ENCODE data around the gene TMEM30B. TPM values are rescaled to one million over a fixed set of nuclear protein-coding genes. Genes with fewer than 3 reads are reported as not detected.
A peak's percentile ranks its signal among the peaks of the same experiment; 100 is the strongest.

Gene TMEM30B
- total RNA-seq, 1 donor from 2014 or later: 0.20 TPM

DNA sequence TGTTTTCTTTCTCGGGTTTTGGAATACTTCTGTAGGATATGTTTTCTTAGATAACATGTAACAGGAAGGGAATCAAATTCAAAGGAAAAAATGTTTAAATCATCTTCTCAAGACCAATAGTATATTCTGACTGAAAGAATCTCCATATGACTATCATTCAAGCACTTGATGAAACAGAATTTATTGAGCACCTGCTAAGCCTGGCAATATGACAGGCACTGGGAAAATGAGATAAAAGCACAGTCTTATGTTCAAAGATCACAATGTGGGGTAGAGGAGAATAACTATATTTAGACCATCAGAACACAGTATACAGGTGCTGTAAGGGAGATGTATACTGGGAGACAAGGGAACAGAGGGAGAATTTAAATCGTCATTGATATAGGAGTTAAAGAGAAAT lies 19.1 kb upstream of the TMEM30B start:
- DNase-seq (ENCODE audit: low read depth in 2 of 2): peak in 1 of 2 donors; percentile 5

DNA sequence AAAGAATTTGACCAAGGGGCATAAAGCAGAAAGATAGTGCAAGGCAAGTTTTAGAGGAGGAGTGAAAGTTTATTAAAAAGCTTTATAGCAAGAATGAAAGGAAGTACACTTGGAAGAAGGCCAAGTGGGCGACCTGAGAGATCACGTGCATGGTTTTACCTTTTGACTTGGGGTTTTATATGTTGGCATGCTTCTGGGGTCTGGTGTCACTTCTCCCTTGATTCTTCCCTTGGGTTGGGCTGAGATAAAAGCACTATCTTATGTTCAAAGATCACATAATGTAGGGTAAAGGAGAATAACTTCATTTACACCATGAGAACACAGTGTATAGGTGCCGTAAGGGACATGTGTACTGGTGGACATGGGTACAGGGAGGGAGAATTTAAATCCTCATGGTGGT lies 17.7 kb upstream of the TMEM30B start:
- peak in 1 of 2 donors; percentile 41 for DNase-seq (ENCODE audit: low read depth in 2 of 2)

DNA sequence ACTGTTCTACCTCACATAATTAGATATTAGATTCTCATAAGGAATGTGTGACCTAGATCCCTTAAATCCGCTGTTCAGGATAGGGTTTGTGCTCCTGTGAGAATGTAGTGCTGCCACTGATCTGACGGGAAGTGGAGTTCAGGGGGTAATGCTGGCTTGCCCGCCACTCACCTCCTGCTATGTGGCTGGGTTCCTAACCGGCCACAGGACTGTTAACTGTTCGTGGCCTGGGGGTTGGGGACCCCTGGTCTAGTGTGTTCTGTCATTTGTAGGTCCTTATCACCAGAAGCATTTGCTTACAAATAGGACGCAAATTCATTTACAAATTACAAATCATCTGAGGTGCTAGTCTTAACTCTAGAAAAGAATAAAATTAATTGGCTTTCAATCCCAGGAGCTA lies 16.4 kb upstream of the TMEM30B start:
- DNase-seq (ENCODE audit: low read depth in 2 of 2): no peak

DNA sequence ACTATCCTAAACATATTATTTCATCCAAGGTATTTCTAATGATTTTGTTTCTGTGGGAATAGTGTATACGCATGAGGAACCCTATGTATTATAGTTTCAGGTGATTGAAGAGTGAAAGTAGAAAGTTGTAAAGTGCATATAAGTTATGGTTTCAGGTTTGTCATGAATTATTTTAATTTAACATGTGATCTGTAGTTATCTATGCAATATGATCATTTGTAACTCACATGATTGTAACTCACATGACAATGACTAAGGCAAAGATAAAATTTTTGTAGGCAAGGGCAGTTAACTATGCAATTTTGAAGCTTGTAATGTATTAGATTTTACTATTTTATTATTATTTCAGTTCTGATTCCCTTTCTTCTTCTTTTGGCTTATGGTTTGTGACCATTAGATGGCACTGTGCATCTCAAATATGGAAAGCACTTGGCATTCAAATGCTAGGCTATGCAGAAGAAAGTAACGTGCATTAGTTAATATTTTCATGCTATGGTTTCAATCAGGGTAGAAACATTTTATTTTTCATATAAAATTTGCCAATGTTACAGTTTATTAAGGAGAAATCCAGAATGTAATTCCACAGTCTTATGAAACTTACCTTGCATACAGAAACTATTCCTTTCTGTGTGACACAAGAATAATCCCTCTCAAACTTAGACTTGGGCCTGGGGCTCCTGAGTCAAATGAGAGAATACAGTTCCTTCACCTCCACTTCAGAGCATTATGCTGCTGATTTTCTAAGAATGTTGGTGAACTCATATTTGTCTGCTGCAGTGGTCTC lies 15.8 kb upstream of the TMEM30B start:
- peak; percentile 77 to 83 for DNase-seq (ENCODE audit: low read depth in 2 of 2)

DNA sequence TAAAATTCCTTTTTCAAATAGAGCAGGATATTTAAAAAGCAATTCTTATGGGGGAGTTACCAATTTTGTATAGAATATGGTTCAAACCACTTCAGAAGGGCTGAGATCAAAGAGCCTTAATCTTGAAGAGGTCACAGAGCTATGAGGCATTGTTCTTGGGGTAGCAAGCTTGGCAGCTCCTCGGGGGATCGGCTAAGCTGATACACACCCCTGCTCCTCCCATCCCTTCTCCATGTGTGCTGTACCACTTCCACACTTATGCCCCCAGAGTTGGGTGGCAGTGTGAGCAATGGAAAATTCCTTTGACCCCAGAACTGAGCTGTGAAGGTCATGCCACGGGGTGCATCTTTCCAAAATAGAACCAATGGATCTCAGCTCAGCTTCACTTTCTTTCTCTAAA lies 15.0 kb upstream of the TMEM30B start:
- no peak for DNase-seq (ENCODE audit: low read depth in 2 of 2)

DNA sequence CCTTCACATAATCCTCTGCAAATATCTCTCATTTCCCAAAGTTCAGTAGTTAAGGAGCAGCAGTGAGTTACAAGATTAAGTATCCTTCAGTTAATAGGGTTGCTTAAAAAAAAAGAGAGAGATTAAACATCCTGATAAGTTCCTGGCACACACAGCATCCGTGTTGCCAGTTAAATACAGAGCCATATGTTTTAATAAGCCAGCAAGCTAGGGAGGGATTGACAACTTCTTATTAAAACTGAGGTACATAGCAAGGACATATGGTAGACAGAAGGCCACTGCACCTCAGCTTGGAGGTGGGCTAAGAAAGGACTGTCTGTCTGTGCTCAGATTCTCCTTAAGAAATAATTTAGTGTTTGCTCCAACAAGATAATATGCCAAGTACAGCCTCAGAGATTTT lies 9.6 kb upstream of the TMEM30B start:
- DNase-seq (ENCODE audit: low read depth in 2 of 2): no peak

DNA sequence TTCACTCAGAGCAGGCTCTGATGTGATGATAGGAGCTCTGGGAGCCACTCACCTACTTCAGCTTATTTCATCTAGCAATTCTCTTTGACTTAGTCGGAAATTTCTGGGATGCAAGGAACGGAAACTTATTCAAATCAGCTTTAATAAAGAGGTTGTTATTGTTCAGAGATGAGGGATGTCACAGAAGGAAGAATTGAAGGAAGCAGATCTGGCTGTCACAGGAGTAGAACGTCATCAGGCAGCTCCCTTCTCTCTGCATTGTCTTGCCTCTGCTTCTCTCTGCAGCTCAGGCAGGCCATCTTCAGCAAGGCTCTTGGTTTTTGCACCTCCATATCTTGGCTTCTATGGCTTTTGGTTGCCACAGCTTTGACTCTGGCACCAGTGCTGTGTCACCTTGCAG lies 7.6 kb upstream of the TMEM30B start:
- DNase-seq (ENCODE audit: low read depth in 2 of 2): peak in 1 of 2 donors; percentile 46

DNA sequence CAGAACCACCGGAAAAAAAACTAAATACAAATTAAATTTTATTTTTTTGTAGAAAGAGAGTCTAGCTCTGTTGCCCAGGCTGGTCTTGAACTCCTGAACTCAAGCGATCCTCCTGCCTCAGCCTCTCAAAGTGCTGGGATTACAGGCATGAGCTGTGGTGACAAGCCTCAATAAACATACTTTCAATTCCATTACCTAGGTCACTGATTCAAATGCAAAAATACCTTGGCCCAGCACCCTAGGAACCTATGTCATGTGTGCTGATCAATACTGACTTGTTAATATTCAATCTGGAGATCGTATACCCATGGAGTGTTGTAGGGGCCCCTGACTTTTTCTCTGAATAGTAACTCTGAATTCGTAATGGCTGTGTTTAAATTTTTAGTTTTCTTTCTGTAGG lies 7.1 kb upstream of the TMEM30B start:
- DNase-seq (ENCODE audit: low read depth in 2 of 2): no peak

DNA sequence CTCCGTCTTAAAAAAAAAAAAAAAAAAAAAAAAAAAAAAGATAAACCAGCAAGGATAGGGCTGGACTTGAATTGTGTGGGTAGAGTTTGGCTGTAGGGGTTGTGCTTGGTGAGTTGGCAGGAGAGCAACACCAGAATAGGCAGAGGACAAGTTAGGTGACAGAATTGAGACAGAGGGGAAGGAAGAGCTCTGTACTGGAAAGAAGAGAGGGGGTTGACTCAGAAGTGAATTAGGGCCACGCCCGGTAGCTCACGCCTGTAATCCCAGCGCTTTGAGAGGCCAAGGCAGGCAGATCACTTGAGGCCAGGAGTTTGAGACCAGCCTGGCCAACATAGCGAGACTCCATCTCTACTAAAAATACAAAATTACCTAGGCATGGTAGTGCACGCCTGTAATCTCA lies 6.1 kb upstream of the TMEM30B start:
- no peak for DNase-seq (ENCODE audit: low read depth in 2 of 2)

DNA sequence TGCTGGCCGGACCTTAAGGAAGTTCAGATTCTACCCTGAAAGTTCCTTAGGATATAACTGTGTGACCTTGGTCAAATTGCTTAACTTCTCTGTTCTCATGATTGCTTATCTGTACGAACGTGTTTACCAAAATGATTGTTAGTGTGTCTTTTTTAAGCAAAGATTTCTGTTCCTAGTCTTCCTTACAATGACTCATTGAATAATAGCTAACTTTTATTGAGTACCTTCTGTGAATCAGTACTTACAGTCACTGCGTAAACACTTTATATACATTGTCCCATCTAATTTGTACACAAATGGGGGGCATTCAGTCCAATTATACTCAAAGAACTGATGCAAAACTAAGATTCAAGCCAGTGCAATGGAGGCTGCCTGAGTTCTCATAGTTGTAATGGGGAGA lies 4.2 kb upstream of the TMEM30B start:
- DNase-seq (ENCODE audit: low read depth in 2 of 2): no peak

DNA sequence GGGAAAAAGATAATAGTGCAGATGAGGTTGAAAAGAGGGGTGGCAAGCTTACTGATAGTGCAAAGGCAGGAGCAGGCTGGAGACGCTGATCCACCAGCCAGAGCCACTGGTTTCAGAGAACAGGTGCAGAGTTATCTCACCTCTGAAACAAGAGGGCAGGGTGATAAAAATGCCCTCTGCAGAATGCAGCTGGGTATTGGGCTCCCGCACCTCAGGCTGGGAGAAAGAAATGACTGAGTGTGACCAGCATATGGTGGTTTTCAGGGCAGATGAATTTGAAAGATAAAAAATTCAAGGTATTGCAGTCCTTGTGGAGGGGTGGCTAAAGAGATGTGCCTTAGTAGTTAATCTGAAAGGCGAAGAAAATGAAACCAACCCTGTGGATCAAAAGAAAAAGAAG lies 2.9 kb upstream of the TMEM30B start:
- no peak for DNase-seq (ENCODE audit: low read depth in 2 of 2)

DNA sequence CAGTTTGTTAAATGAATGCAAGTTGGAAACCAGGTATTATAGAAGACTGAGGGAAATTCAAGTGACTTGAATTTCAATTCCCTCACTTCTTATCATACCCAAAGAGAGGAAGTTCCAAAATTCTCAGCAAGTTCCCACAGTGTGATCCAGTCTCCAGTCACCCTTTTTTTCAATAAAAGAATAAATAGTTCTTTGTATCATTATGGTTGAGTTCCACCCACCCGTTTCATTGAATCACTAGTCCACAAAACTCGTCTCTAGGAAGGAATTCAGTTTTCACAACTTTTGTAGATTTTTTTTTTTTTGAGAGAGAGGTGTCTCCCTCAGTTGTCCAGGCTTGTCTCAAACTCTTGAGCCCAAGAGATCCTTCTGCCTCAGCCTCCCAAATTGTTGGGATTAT lies 1.6 kb upstream of the TMEM30B start:
- DNase-seq (ENCODE audit: low read depth in 2 of 2): no peak

DNA sequence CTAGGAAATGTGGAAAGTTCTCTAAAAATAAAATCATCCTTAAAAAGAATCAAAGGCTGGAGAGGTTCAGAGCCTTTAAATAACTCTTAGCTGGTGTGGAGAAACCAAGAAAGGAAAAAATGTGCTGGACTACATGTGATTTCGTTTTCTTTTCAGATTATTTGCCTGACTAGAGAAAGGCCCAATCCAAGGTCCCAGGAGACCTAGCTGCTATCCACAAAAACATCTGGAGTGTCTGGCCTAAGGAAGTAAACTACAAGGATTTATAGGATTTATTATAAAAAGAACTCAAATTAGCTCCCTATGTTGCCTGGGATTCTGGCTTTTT lies 774 bp upstream of the TMEM30B start:
- no peak for DNase-seq (ENCODE audit: low read depth in 2 of 2)

DNA sequence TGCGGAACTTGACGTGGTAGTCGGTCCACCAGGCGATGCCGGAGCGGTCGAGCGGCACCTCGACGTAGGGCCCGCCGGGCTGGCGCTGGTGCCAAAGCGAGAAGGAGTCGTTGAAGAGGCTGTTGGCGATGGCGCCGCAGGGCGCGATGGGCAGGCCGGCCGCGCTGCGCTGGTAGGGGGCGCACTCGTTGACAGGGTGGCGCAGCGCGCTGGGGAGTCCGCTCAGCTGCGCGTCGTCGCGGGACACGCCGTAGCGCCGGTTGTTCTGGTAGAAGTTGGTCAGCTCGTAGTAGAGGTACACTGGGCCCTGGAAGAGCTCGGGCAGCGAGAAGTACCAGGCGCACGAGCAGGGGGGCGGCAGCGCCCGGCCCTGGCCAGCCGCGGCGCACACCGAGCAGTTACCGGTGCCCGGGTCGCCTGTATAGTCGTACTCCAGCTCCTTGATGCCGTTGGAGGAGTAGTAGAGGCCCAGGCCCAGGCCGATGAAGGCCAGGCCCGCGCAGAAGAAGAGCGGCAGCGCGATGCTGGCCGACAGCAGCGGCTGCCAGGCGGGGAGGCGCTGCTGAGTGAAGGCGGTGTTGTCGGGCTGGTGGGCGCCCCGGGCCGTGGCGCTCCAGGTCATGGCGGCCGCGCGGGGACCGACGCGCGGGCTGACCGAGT lies 482 bp downstream of the TMEM30B start:
- DNase-seq (ENCODE audit: low read depth in 2 of 2): peak; percentile 83 to 87

DNA sequence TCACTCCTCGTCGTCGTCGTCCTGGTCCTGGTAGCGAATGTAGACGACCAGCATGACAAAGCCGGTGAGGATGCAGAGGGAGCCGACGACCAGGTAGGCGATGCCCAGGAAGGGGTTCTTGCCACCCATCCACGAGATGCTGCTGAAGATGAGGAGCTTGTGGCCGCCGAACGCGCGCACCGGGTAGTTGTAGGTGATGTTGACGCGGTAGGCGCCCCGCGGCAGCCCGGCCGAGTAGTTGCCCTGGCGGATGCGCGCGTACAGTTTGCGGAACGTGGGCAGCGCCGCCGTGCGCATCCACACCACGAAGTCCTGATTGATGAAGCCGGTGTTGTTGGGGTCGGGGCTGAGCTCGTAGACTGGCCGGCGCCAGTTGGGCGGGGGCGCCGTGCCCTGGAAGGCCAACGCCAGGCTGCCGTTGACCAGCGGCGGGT lies 1.0 kb downstream of the TMEM30B start:
- DNase-seq (ENCODE audit: low read depth in 2 of 2): peak in 1 of 2 donors; percentile 1

DNA sequence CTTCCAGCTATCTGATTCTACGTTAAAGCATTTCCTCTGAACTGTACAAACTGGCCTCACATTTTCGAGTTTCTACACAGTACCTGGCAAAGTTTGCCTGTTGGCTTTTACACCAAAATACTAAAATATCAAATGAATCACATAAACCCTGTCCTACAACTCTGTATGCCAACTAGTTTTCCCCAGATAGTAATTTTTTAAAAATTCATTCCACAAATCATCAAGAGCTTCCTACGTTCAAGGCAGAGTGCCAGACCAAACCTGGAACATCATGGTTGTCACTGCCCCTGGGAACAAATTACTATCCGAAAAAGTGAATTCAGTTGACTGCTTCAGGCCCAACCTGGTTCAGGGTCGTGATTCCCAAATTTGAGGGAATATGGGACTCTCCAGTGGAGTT lies 2.1 kb downstream of the TMEM30B start:
- peak in 1 of 2 donors; percentile 44 for DNase-seq (ENCODE audit: low read depth in 2 of 2)

DNA sequence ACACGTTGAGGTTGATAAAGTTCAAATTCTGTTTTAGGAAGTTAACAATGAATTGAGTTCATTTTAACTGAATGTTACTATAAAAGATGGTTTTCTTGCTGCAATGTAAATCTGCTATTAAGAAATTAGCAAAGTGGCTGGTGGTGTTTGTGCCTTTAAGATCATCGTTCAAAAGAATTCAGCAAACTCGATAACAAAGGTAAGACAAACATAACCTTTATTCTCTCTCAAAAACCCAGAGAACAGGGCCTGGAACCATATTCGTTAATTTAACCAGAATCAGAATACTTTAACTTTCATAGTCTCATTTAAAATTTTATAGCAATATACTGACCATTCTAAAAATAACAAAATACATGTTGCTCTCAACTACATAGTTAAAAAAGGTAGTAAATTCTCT lies 3.4 kb downstream of the TMEM30B start:
- no peak for DNase-seq (ENCODE audit: low read depth in 2 of 2)

DNA sequence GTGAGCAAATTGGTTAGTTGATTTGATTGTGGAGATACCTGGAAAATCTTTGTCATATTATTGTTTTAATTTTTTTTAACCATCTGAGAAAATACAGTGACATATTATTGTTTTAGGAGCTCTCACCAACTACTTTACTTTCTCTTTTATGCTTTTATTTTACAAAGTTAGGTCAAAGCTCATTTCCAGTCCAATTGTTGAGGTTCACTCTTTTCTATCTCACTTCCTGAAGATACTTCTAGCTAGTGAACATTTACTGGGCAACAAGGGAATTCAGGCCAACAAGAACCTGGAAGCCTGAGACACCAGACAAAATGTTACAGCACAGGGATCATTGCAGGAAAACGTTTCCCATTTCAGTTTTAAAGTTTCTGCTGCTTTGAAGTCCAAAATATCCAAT lies 3.9 kb downstream of the TMEM30B start:
- peak; percentile 36 to 82 for DNase-seq (ENCODE audit: low read depth in 2 of 2)

DNA sequence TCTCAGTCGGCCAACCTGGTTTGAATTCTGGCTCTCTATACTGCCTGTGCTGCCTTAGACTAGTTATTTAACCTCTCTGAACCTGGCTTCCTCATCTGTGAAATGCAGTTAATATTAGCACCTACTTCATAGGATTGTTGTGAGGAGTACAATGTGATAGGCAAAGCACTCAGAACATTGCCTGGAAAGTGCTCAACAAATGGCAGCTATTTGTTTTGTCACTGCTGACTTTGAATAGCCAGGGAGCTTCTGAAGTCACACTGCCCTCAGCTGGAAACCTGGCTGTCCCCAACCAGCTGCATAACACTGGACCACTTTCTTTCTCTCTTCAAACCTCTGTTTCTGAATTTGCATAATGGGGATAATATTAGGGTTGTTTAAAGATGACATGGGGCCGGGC lies 9.6 kb downstream of the TMEM30B start:
- DNase-seq (ENCODE audit: low read depth in 2 of 2): no peak

DNA sequence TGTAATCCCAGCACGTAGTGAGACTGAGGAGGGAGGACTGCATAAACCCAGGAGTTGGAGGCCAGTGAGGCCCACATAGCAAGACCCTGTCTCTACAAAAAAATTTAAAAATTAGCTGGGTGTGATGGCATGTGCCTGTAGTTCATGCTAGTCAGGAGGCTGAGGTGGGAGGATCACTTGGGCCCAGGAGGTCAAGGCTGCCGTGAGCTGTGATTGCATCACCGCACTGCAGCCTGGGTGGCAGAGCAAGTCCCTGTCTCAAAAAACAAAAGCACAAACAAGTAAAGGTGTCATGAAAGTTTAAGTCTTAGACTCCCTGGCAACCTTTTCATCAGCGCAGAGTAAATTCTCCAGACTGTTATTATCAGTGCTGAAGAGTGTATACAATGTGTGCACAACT lies 10.4 kb downstream of the TMEM30B start:
- DNase-seq (ENCODE audit: low read depth in 2 of 2): no peak

DNA sequence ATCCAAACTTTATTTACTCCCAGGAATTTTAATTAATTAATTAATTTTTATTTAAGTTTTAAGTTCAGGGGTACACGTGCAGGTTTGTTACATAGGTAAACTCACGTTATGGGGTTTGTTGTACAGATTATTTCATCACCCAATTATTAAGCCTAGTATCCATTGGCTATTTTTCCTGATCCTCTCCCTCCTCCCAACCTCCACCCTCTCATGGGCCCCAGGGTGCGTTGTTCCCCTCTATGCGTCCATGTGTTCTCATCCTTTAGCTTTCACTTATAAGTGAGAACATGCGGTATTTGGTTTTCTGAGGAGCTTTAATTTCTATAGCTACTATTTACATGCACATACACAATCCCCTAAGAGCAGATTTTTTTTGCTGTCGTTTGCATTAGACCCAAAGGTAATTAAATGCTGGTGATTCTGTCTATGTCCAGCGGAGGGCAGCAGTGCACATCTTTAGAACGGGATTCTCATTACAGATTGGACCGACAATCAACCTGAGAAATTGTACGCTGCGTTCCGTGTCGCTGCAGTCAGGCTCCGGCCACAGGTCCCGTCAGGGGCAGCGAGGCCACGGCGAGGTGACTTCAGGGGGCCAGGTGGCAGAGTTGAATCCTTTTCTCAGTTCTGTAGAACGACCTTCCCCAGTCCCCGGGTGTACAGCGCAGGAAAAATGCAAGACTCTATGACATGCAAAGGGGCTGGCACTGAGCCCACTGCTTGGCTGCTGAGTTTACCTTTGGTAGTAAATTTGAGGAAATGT lies 11.6 kb downstream of the TMEM30B start:
- peak; percentile 75 to 91 for DNase-seq (ENCODE audit: low read depth in 2 of 2)

DNA sequence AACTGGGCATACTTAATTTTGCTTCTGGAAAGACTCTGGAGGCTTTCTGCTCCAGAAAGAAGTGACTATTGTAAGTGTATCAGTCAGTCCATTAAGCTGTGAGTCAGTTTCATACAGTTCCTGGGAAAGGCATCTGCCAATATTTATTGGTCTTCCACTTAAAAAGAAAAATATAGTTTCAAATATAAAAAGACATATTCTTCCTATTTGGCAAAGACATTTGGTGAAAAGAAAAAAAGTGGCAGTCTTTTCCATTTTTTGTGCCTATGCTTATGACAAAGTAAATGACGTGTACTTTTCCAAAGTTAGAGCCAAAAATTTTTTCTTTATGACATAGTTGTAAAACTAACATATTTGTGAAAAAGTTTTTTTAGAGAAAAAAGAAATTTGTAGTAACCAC lies 12.3 kb downstream of the TMEM30B start:
- peak in 1 of 2 donors; percentile 88 for DNase-seq (ENCODE audit: low read depth in 2 of 2)
